DMS 273 (cell line): ENCODE measurements around the gene SLC27A1.
"Not testable (repeated sequence)": the region's sequence is repeated elsewhere in the genome, so short reads cannot be mapped to it uniquely, and the experiment has no call there.

Source experiments
- DNase-seq: peaks from one replicate; lab custom pipeline; 2025; ENCODE audit not compliant: unreplicated experiment; lab: John Stamatoyannopoulos, UW

The SLC27A1 gene

DNA sequence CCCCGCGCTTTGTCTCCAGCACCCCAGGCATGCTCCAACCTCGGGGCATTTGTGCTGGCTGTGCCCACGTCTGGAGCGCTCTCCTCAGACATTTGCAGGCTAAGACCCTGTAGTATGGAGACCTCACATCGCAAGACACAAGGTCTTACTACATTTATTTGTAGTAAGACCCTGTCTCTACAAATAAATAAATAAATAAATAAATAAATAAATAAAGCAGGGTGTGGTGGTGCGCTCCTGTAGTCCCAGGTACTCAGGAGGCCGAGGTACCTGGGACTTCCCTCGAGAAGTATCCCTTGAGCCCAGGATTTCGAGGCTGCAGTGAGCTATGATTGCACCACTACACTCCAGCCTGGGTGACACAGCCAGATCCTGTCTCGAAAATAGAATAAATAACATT is 14.2 kb upstream of the SLC27A1 start:
- no peak for DNase-seq

DNA sequence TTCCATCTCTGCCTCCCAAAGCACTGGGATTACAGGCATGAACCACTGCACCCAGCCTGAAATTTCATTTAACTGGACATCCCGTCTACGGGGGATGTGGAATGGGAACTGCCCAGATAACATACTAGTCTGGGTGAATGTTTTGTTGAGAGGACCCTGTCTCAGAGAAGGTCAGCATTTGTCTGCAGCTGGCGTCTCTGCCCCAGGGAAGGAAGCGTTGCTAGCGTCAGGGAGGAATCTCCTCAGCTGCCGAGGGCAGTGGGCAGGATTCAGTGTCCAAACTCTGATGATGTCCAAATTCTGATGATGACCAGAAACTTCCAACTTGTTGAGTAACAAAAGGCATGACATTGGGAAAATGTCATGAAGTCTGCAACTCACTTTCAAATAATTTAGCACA is 12.7 kb upstream of the SLC27A1 start:
- no peak for DNase-seq

DNA sequence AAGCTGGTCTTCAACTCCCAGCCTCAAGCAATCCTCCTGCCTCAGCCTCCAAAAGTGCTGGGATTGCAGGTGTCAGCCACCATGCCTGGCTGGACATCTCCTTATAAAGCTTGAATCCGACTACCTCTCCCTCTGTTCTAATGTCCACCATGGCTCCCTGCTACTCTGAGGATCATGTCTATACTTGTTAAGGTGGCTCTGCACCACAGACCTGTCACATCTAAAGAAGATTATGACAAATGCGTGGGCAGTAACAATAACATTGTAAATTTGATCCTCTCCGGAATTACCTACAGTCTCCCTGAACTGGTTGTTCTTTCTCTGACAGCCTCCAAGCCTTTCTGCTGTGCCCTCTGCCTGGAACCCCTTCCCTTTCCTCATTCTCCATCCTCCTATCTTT is 11.4 kb upstream of the SLC27A1 start:
- no peak for DNase-seq

DNA sequence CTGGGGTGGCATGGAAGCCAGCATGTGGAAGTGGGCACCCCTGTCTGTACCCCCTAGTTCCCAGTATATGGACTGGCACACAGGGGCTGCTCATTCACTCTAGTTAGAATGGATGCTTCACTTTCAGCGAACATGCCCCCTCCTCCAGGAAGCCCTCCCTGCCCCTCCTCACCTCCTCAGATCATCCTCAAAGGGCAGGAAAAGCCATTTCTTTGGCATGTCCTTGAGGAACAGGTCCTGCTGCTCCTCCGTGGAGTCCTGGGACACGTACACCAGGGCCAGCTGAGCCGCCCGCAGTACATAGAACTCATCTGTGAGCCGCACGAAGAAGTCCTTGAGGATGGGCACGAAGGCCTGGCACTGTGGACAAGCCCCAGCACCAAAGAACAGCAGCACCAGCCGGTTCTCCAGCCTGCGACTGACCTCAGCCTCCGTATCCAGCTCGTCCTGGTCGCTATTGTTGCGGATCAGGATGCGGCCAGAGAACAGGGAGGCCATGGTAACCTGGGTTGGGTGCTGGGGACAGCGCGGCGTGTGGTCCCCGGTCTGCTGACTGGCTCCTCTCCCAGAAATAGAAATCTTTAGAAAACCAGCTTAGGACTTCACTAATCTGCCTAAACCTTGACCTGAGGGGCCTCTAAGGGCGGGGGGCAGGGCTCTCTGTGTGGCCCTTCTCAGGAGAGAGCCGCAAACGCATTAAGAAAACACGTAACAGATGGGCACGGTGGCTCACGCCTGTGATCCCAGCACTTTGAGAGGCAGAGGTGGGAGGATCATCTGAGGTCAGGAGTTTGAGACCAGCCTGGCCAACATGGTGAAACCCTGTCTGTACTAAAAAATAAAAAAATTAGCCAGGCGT is 9.7 kb upstream of the SLC27A1 start, which contains the start of gene NXNL1:
Gene NXNL1 (minus strand): TSS at position 555 of the 859 bp plus-strand sequence. CDS start 57 bp downstream, at position 498.
- DNase-seq, result no peak

GRCh38 chr19:17466487-17466850 is 3.9 kb upstream of the SLC27A1 start:
- no peak for DNase-seq

DNA sequence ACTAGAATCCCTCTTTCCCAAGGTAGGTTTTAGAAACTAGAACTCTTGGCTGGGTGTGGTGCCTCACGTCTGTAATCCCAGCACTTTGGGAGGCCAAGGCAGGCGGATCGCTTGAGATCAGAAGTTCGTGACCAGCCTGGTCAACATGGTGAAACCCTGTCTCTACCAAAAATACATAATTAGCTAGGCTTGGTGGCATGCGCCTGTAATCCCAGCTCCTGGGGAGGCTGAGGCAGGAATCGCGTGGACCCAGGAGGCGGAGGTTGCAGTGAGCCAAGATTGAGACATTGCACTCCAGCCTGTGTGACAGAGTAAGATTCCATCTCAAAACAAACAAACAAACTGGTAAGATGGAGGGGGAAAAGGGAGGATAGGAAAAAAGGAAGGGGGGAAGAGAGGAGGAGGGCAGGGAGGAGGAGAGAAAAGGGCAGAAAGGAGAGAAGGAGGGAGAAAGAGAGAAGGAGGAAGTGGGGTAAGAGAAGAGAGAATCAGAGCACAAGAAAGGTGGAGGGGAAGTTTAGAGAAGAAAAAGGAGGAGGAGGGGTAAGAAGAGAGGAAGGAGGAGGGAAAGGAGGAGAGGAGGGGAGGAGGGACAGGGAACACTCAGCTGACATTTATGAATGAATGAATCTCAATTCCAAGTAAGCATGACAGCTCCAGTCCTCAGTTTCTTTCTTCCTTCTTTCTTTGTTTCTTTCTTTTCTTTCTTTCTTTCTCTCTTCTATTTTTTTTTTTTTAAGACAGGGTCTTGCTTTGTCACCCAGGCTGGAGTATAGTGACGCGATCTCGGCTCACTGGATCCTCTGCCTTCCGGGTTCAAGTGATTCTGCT is 2.6 kb upstream of the SLC27A1 start:
- no peak for DNase-seq

DNA sequence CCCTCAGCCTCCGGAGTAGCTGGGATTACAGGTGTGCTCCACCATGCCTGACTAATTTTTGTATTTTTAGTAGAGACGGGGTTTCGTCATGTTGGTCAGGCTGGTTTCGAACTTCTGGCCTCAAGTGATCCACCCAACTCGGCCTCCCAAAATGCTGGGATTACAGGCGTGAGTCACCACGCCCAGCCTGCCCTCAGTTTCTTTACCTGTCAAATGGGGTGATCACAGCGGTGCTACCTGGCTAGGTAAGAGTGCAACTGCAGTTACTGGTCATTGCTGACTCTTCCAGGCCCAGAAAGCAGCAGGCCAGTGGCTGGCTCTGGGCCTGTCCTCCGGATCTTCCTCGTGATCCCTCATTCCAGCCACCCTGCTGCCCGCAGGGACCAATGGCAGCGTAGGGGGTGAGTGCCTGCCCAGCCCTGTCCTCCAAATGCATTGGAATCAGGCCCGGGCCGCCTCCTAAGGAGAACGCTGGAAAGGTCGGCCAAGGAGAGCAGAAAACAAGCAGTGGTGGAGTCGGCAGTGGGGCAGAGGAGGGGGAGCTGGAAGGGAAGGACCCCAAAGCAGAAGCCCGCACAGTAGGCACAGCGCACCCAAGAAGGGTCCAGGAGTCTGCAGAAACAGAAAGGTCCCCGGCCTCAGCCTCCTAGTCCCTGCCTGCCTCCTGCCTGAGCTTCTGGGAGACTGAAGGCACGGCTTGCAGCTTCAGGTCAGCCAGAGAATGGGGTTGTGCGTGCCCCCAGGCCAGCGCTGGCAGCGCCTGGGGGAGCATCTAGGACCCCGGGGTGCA is 1.8 kb upstream of the SLC27A1 start:
- DNase-seq, result no peak

GRCh38 chr19:17469092-17469480 is 1.2 kb upstream of the SLC27A1 start:
- peak; percentile 87 for DNase-seq

DNA sequence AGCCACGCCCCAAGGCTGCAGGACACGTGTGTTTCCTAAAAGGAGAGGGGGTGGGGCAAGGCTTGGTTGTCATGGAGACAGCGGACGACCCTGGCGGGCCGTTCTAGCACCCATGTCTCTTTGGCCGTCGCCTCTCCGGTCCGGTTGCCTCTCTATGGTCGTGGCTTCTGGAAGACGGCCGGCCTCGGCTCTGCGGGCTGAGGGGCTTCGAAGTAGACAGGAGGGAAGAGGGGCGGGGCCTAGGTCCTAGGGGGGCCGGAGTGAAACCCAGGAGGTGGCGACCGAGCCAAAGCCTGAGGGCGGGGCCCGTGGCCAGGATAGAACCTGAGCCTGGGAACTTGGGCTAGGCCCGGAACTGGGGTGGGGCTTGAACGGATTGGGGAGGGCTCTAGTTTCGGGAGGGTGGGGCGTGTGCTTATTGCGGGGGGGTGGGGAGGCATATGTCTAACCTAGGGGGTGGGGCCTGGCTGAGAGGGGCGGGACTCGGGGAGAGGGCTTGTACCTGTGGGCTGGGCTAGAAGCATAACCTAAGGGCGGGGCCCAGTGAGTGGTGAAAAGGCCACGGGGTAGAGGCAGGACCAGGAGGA is 750 bp upstream of the SLC27A1 start:
- DNase-seq, result peak; percentile 99

- DNase-seq, result peak; percentile 73
Measured at GRCh38 chr19:17471410-17472125, 1.2 kb downstream of the SLC27A1 start.

- peak; percentile 92 for DNase-seq
Measured at GRCh38 chr19:17473041-17473440, 2.7 kb downstream of the SLC27A1 start.

DNA sequence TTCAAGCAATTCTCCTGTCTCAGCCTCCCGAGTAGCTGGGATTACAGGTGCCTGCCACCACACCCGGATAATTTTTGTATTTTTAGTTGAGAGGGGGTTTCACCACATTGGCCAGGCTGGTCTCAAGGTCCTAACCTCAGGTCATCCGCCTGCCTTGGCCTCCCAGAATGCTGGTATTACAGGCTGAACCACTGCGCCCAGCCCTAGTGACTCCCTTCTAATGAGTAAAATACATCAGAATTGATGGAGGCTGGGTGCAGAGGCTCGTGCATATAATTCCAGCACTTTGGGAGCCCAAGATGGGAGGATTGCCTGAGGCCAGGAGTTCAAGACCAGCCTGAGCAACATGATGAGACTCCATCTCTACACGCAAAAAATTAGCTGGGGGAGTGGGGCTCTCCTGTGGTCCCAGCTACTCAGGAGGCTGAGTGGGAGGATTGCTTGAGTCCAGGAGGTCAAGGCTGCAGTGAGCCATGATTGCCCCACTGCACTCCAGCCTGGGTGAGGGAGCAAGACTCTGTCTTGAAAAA is 4.8 kb downstream of the SLC27A1 start:
- DNase-seq, result not testable (repeated sequence)

DNA sequence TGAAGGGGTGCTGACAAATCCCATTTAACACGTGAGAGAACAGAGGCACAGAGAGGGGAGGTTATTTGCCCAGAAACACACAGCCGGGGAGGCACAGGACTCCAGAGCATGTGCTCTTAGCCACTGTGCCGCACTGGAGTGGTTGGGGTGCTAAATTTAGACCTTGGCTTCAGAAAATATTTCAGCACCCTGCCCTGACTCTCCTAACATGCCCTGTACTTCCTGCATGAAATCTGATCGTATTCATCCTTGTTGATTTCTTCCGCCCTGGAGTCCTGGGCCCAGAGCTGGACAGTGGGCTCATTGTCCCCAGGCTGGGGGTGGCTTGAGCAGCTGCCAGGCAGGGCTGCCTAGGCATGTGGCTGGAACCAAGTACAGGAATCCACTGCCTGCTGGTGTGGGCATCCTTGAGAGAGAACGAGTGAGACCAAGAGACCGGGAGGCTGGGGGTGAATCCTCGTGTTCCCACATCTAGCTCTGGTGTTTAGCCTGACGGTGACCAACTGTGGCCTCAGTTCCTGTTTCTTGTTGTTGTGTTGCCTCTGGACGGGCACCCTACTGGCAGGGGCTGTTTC is 5.3 kb downstream of the SLC27A1 start:
- peak; percentile 50 for DNase-seq

DNA sequence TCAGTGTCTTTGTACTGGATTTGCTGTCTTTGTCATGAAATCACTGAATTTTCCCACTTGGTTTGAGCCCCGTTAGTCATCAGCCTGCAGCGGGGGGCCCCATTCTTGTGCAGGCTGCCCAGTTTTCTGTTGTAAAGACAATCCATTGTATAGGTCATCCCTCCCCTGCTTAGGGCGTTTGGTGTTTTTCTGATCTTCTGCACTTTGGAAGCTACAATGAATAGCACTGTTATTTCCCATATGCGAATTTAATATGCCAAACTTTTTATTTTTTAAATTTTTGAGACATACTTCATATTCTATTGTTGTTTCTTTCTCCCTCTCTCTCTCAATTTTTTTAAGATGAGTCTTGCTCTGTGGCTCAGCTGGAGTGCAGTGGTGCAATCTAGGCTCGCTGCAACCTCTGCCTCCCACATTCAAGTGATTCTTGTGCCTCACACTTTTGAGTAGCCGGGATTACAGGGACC is 9.0 kb downstream of the SLC27A1 start:
- DNase-seq, result no peak

- DNase-seq, result no peak
Measured at GRCh38 chr19:17481986-17482385, 11.7 kb downstream of the SLC27A1 start.

- no peak for DNase-seq
Measured at GRCh38 chr19:17482877-17483604, 12.7 kb downstream of the SLC27A1 start.

DNA sequence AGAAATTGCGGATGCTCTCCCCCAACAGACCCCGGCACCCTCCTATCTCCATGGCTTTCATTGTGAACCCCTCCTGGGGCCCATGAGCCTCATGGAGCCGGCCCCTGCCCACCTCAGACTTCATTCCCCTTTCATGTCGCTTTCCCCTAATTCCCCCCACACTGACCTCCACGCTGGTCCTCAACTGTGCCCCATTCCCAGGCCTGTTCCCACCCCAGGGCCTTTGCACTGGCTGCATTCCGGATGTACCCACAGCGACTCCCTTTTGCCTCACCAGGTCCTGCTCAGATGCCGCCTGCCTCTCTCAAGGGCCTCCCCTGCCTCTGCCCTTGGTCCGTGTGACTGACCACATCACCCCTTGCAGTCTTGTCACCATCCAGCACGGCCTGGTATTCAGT is 13.3 kb downstream of the SLC27A1 start:
- DNase-seq, result no peak

DNA sequence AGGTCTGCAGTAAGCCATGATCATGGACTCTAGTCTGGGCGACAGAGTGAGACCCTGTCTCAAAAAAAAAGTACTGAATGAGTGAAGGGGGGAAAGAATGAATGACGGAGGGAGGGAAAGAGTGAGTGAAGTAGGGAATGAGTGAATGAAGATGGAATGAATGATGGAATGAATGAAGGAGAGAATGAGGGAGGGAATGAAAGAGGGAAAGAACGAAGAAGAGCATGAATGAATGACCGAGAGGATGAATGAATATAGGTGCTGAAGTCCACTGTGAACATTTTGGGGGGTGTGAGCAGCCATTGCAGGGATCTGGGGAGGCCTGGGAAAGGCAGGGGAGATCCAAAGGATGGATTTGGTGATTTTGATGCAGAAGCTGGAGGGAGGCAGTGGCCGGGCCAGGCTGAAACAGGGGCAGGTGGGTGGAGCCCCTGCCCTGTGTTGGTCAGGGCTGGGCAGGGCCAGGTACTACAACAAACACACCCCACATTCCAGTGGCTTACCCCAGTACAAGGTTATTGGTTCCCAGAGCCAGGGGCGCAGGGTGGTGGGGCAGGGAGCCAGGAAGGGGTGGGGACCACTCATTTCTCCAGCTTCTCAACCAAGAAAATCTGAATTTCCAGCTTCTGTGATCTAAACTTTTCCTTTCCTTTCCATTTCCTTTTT is 14.3 kb downstream of the SLC27A1 start:
- no peak for DNase-seq
